AG04449 (cell line): ENCODE results near the gene OR12D1.

Experiments
- CTCF ChIA-PET: fragments of 350-600 bp; formaldehyde crosslinking; extraction: SDS; loops from one replicate; lab custom pipeline; 2021; ENCODE audit warnings: antibody characterized with exemption; lab: Yijun Ruan, JAX
- POLR2A ChIA-PET: fragments of 400-600, 350-600 bp; formaldehyde crosslinking; extraction: SDS; loops from one replicate; lab custom pipeline; 2020; ENCODE audit warnings: antibody characterized with exemption, inconsistent platforms; lab: Yijun Ruan, JAX
- DNase-seq: peaks from one replicate; pipeline ENCODE4 v3.0.0-alpha.2; 2010; ENCODE audit warnings: low read depth, low spot score
- H3K4me3 ChIP-seq: 2 replicates; pipeline ENCODE4 v1.5.1; 2011; ENCODE audit warnings: low read depth, mild to moderate bottlenecking, control low read depth, low read length
- CTCF ChIP-seq: IDR thresholded peaks from one replicate; pipeline ENCODE4 v1.5.1; 2011; ENCODE audit warnings: mild to moderate bottlenecking, moderate library complexity, low read length, control low read depth, inconsistent platforms; ENCODE audit not compliant: insufficient read depth; ENCODE audit errors: missing control alignments

The OR12D1 gene

DNA sequence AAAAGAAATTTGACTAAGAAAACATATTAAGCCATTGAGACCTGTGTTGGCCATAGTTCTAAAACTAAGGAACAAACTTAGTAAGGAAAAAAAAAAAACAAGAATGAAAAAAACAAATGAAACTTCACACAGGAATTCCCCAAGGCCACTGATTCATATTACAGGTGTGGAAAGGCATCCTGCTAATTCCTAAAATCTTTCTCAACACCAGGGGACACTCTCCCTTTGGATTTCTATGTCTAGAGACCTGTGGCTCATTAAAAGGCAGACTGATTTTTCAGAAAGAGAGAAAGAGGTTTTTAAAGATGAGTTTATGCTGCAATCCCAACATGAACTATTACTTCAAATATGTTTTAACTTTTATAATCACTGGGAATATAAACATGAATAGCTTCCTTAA is at the start of gene OR12D1:
Gene OR12D1, plus strand, starts transcription at position 341 of the 400 bp plus-strand sequence.
- POLR2A ChIA-PET: no interaction called here
- no peak for DNase-seq
- CTCF ChIA-PET: no interaction called here
- no peak within 1 kb of the TSS for H3K4me3 ChIP-seq
- no peak for TF ChIP-seq CTCF

- POLR2A ChIA-PET: no interaction called here
- DNase-seq: no peak
- no peak for TF ChIP-seq CTCF
- H3K4me3 ChIP-seq: no peak within 1 kb of the TSS
- CTCF ChIA-PET: no interaction called here
Measured at GRCh38 chr6:29368765-29369164, 46.0 kb upstream of the OR12D1 start, which contains the start of gene OR5V1. OR5V1 (minus strand) TSS chr6:29368865; CDS start chr6:29356195, 12,670 bp downstream.

- TF ChIP-seq CTCF: no peak
- DNase-seq: no peak
- ChIA-PET CTCF (no interaction called here), POLR2A (no interaction called here)
- H3K4me3 ChIP-seq: no peak within 1 kb of the TSS
Measured at GRCh38 chr6:29375191-29375590, 39.5 kb upstream of the OR12D1 start, which contains the start of gene OR12D3. OR12D3 (minus strand) TSS chr6:29375291; CDS start chr6:29375287, 4 bp downstream.

DNA sequence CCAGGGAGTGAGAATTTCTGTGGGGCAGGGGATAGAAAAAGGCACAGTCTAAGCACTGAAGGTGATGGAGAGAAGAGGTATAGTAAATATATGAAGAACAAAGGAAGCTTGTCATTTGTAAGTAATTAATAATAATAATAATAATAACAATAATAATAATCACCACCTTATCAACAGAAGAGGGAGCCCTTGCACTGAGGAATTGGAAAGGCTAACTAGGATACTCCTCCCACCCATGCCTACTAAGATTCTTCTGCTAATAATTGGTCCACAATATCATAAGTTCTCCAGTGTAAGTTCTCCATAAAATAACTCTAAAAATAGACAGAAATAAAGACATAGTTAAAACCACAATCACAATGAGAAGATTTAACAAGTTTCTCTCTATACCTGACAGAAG is 38.7 kb upstream of the OR12D1 start:
- POLR2A ChIA-PET: no interaction called here
- no peak for TF ChIP-seq CTCF
- no peak overlapping the region for H3K4me3 ChIP-seq
- DNase-seq: no peak
- CTCF ChIA-PET: no interaction called here

GRCh38 chr6:29388533-29388932 is 26.2 kb upstream of the OR12D1 start:
- POLR2A ChIA-PET: no interaction called here
- no peak for DNase-seq
- CTCF ChIA-PET: no interaction called here
- no peak overlapping the region for H3K4me3 ChIP-seq
- TF ChIP-seq CTCF: no peak

- ChIA-PET POLR2A (no interaction called here), CTCF (no interaction called here)
- no peak for TF ChIP-seq CTCF
- DNase-seq: no peak
- H3K4me3 ChIP-seq: no peak within 1 kb of the TSS
Measured at GRCh38 chr6:29395331-29395730, 19.4 kb upstream of the OR12D1 start, which contains the start of gene OR12D2. OR12D2 (plus strand) TSS chr6:29395631; CDS start chr6:29396700, 1,069 bp downstream.
